BJ (cell line): Measurements from ENCODE around the gene SGPP1. TPM values are rescaled to one million over a fixed set of nuclear protein-coding genes. Genes with fewer than 3 reads are reported as not detected.
"Not testable (repeated sequence)": the region's sequence is repeated elsewhere in the genome, so short reads cannot be mapped to it uniquely, and the experiment has no call there.

Experiments used
- CTCF ChIA-PET: fragments of 350-600 bp; formaldehyde crosslinking; extraction: SDS; loops from one replicate; lab custom pipeline; 2021; ENCODE audit warnings: antibody characterized with exemption, inconsistent platforms; lab: Yijun Ruan, JAX
- POLR2A ChIA-PET: fragments of 300-600 bp; sonication (Branson Sonifier 250); formaldehyde crosslinking; extraction: SDS; loops from one replicate; lab custom pipeline; 2021; ENCODE audit warnings: antibody characterized with exemption; lab: Charles Lee
- DNase-seq: peaks from one replicate; pipeline ENCODE4 v3.0.0-alpha.2; 2011; ENCODE audit warnings: low read depth
- H3K27me3 ChIP-seq: 2 replicates; pipeline ENCODE4 v1.6.0; 2011; ENCODE audit warnings: low read length; ENCODE audit not compliant: control insufficient read depth, insufficient read depth
- H3K36me3 ChIP-seq: 2 replicates; pipeline ENCODE4 v1.5.1; 2011; ENCODE audit warnings: low read length; ENCODE audit not compliant: control insufficient read depth, insufficient read depth
- H3K4me3 ChIP-seq: 2 replicates; pipeline ENCODE4 v1.5.1; 2011; ENCODE audit warnings: low read depth, mild to moderate bottlenecking, control low read depth, low read length
- CTCF ChIP-seq: IDR thresholded peaks from 2 replicates; pipeline ENCODE4 v1.5.1; 2011; ENCODE audit warnings: low read depth, mild to moderate bottlenecking, control low read depth, inconsistent platforms, low read length, moderate library complexity; ENCODE audit not compliant: insufficient read depth
- polyA plus RNA-seq: library from polyadenylated mRNA; depleted of rRNA; stranded (reverse); fragments of >200 nt; gene quantifications from 2 replicates; pipeline ENCODE4 v1.2.3, GENCODE V29; 2011

SGPP1 gene
- polyA plus RNA-seq, 1 experiment: 8.9 TPM

GRCh38 chr14:63705561-63706070 is 22.2 kb downstream of the SGPP1 start:
- no peaks in the 10 kb centered on the region for H3K27me3 ChIP-seq
- CTCF ChIA-PET: interaction anchor here (0.7 to 1.1 kb wide), 2 partner anchors 18 to 19 kb away, joined by 3 read pairs; no protein-coding TSS in a partner anchor
- DNase-seq: no peak
- no peak for TF ChIP-seq CTCF
- no peak overlapping the region for H3K4me3 ChIP-seq
- H3K36me3 ChIP-seq: no peaks in the 10 kb centered on the region
- POLR2A ChIA-PET: no interaction called here

GRCh38 chr14:63702530-63702929 is 25.3 kb downstream of the SGPP1 start:
- CTCF ChIA-PET, DNase-seq, H3K36me3 ChIP-seq, H3K27me3 ChIP-seq, POLR2A ChIA-PET, H3K4me3 ChIP-seq: not testable (repeated sequence)

GRCh38 chr14:63701606-63702299 is 26.1 kb downstream of the SGPP1 start:
- H3K36me3 ChIP-seq: no peaks in the 10 kb centered on the region
- no peak for DNase-seq
- H3K4me3 ChIP-seq: no peak overlapping the region
- TF ChIP-seq CTCF: no peak
- no peaks in the 10 kb centered on the region for H3K27me3 ChIP-seq
- ChIA-PET POLR2A (no interaction called here), CTCF (no interaction called here)

GRCh38 chr14:63692310-63693020 is 35.4 kb downstream of the SGPP1 start:
- no peak for DNase-seq
- H3K4me3 ChIP-seq: no peak overlapping the region
- TF ChIP-seq CTCF: no peak
- no peaks in the 10 kb centered on the region for H3K27me3 ChIP-seq
- ChIA-PET POLR2A (no interaction called here), CTCF (interaction anchor here (0.6 to 1.4 kb wide), 5 partner anchors 10 to 1222 kb away, joined by 3 to 5 read pairs (median 4); no protein-coding TSS in a partner anchor)
- peaks cover 1% of the 10 kb centered on the region; the same call in 1 of the 2 replicates for H3K36me3 ChIP-seq

- Histone ChIP-seq H3K27me3 (no peaks in the 10 kb centered on the region), H3K36me3 (no peaks in the 10 kb centered on the region), H3K4me3 (no peak overlapping the region)
- DNase-seq: no peak
- CTCF ChIA-PET: interaction anchor here (0.8 kb wide), 1 partner anchor 10 kb away, joined by 3 read pairs; no protein-coding TSS in a partner anchor
- no peak for TF ChIP-seq CTCF
- POLR2A ChIA-PET: no interaction called here
These were observed 38.7 kb downstream of the SGPP1 start for GRCh38 chr14:63689132-63689531.
